GM23338 (cell line): ENCODE results near the gene RNF220. TPM values are rescaled to one million over a fixed set of nuclear protein-coding genes. Genes with fewer than 3 reads are reported as not detected.

Source experiments
- ATAC-seq: fragments of 200-7000 bp; cut with Tn5 transposase; 3 replicates; pipeline ENCODE4 v1.9.1; 2020
- DNase-seq: peaks from one replicate; pipeline ENCODE4 v3.0.0-alpha.2; 2015; ENCODE audit warnings: low spot score
- H2AFZ ChIP-seq: fragments of 200-600 bp; sonication (generic); 2 replicates; pipeline ENCODE4 v1.8.0; 2016; ENCODE audit warnings: antibody characterized with exemption, mild to moderate bottlenecking, moderate library complexity
- H3F3A ChIP-seq: fragments of 200-600 bp; sonication (generic); replicated peaks from 2 replicates; pipeline ENCODE4 v1.8.0; 2017; ENCODE audit warnings: antibody characterized with exemption, mixed run types, low read depth
- H3K27ac ChIP-seq: fragments of 200-600 bp; sonication (generic); 2 replicates; pipeline ENCODE4 v1.6.1; 2016; ENCODE audit warnings: low read depth
- H3K27me3 ChIP-seq: fragments of 200-600 bp; sonication (generic); 2 replicates; pipeline ENCODE4 v1.8.0; 2016; ENCODE audit warnings: mild to moderate bottlenecking, mixed run types, moderate library complexity; ENCODE audit not compliant: insufficient read depth
- H3K36me3 ChIP-seq: fragments of 200-600 bp; sonication (generic); 2 replicates; pipeline ENCODE4 v1.8.0; 2016; ENCODE audit warnings: mild to moderate bottlenecking; ENCODE audit not compliant: insufficient read depth
- H3K4me1 ChIP-seq: fragments of 200-600 bp; sonication (generic); 2 replicates; pipeline ENCODE4 v1.8.0; 2016; ENCODE audit warnings: mild to moderate bottlenecking, moderate library complexity; ENCODE audit not compliant: insufficient read depth
- H3K4me2 ChIP-seq: fragments of 200-600 bp; sonication (generic); 2 replicates; pipeline ENCODE4 v1.7.1; 2017; ENCODE audit warnings: mixed run types
- H3K4me3 ChIP-seq: fragments of 200-600 bp; sonication (generic); 2 replicates; pipeline ENCODE4 v1.6.1; 2016; ENCODE audit warnings: mixed run types
- H3K79me2 ChIP-seq: fragments of 200-600 bp; sonication (generic); replicated peaks from 2 replicates; pipeline ENCODE4 v1.8.0; 2017; ENCODE audit warnings: mild to moderate bottlenecking; ENCODE audit not compliant: insufficient read depth
- H3K9me2 ChIP-seq: fragments of 200-600 bp; sonication (generic); 2 replicates; pipeline ENCODE4 v1.8.0; 2017; ENCODE audit not compliant: insufficient read depth
- H4K20me1 ChIP-seq: fragments of 200-600 bp; sonication (generic); replicated peaks from 2 replicates; pipeline ENCODE4 v1.8.0; 2017; ENCODE audit warnings: mild to moderate bottlenecking; ENCODE audit not compliant: insufficient read depth
- H3K27ac Mint-ChIP-seq: 2 replicates; pipeline ENCODE4 v1.8.0; 2020; ENCODE audit warnings: inconsistent platforms, mild to moderate bottlenecking, moderate library complexity, mixed read lengths
- H3K27me3 Mint-ChIP-seq: 3 replicates; pipeline ENCODE4 v1.8.0; 2022; ENCODE audit warnings: low read depth, mild to moderate bottlenecking, moderate library complexity, mixed read lengths, inconsistent platforms; ENCODE audit not compliant: insufficient read depth, poor library complexity
- H3K36me3 Mint-ChIP-seq: 3 replicates; pipeline ENCODE4 v1.8.0; 2021; ENCODE audit warnings: low read depth, mild to moderate bottlenecking, inconsistent platforms, moderate library complexity, mixed read lengths
- H3K4me1 Mint-ChIP-seq: 3 replicates; pipeline ENCODE4 v1.8.0; 2020; ENCODE audit warnings: mild to moderate bottlenecking, inconsistent platforms, mixed read lengths
- H3K4me3 Mint-ChIP-seq: 3 replicates; pipeline ENCODE4 v1.8.0; 2021; ENCODE audit warnings: moderate library complexity, mild to moderate bottlenecking, inconsistent platforms, mixed read lengths
- H3K9me3 Mint-ChIP-seq: 3 replicates; pipeline ENCODE4 v1.8.0; 2020; ENCODE audit warnings: moderate library complexity, mild to moderate bottlenecking, inconsistent platforms, mixed read lengths
- CREB1 ChIP-seq: fragments of 250-450 bp; sonication (Bioruptor Pico); IDR thresholded peaks from 2 replicates; pipeline ENCODE4 v1.5.0; 2020; ENCODE audit warnings: low read depth, mild to moderate bottlenecking, moderate library complexity
- EZH2 ChIP-seq: fragments of 200-600 bp; sonication (generic); IDR thresholded peaks from one replicate; pipeline ENCODE4 v1.8.0; 2017; ENCODE audit warnings: antibody characterized with exemption, mild to moderate bottlenecking, low read depth; ENCODE audit not compliant: unreplicated experiment
- EZH2phosphoT487 ChIP-seq: fragments of 200-600 bp; sonication (generic); IDR thresholded peaks from one replicate; pipeline ENCODE4 v1.8.1; 2018; ENCODE audit warnings: antibody characterized with exemption; ENCODE audit not compliant: unreplicated experiment
- JUNB ChIP-seq: IDR thresholded peaks from one replicate; pipeline ENCODE4 v1.6.1; 2016; ENCODE audit warnings: antibody characterized with exemption; ENCODE audit not compliant: unreplicated experiment
- NANOG ChIP-seq: IDR thresholded peaks from 2 replicates; pipeline ENCODE4 v1.6.1; 2016; ENCODE audit warnings: antibody characterized with exemption, borderline replicate concordance
- POLR2AphosphoS5 ChIP-seq: IDR thresholded peaks from 2 replicates; pipeline ENCODE4 v1.6.1; 2016; ENCODE audit warnings: antibody characterized with exemption, low read depth
- STAT1 ChIP-seq: IDR thresholded peaks from one replicate; pipeline ENCODE4 v1.6.1; 2016; ENCODE audit warnings: antibody characterized with exemption; ENCODE audit not compliant: unreplicated experiment
- ZNF114 ChIP-seq: fragments of 250-450 bp; sonication (Bioruptor Pico); IDR thresholded peaks from 2 replicates; pipeline ENCODE4 v1.5.0; 2020; ENCODE audit warnings: mild to moderate bottlenecking, moderate library complexity
- ZNF331 ChIP-seq: fragments of 250-450 bp; sonication (Bioruptor Pico); IDR thresholded peaks from 2 replicates; pipeline ENCODE4 v1.5.0; 2020; ENCODE audit warnings: low read depth, mild to moderate bottlenecking, moderate library complexity
- ZNF462 ChIP-seq: fragments of 250-450 bp; sonication (Bioruptor Pico); IDR thresholded peaks from 2 replicates; pipeline ENCODE4 v1.5.0; 2020; ENCODE audit warnings: mild to moderate bottlenecking, moderate library complexity
- polyA plus RNA-seq: library from polyadenylated mRNA; unstranded; fragments of >200 nt; fragmentation: Nextera tagmentation; extraction: Ambion mirVana; gene quantifications from 2 replicates; pipeline ENCODE4 v1.2.1, GENCODE V29; 2016
- total RNA-seq: library from RNA; depleted of rRNA; stranded (reverse); fragments of >200 nt; shearing (Covaris generic); gene quantifications from 2 replicates; pipeline ENCODE4 v1.2.3, GENCODE V29; 2014
- TF ChIP-seq, protein P1 (sequence below): IDR thresholded peaks from one replicate; pipeline ENCODE4 v1.6.1; 2018; ENCODE audit warnings: antibody characterized with exemption; ENCODE audit not compliant: unreplicated experiment
- TF ChIP-seq, protein P2 (sequence below): IDR thresholded peaks from 2 replicates; pipeline ENCODE4 v1.6.1; 2016; ENCODE audit warnings: antibody characterized with exemption
- TF ChIP-seq, protein P3 (sequence below), 2 experiments: fragments of 200-600 bp in 1 of 2; sonication (generic) in 1 of 2; conservative IDR thresholded peaks; 2 replicates each; pipeline versions ENCODE4 v1.5.1 to v1.6.1; 2016 to 2017; ENCODE audit warnings: antibody characterized with exemption in 2 of 2, low read depth in 2 of 2, mild to moderate bottlenecking in 2 of 2, moderate library complexity in 1 of 2

Gene RNF220
- total and polyA plus RNA-seq, 2 experiments from 2014 or later, result 72.8 to 168 TPM

- no peak overlapping the region for H2AFZ ChIP-seq
- H3K36me3 ChIP-seq, result no peaks in the 10 kb centered on the region
- H3K79me2 ChIP-seq, result no peaks in the 10 kb centered on the region
- Mint-ChIP-seq H3K27me3 (peaks cover 8% of the 10 kb centered on the region), H3K36me3 (no peaks in the 10 kb centered on the region), H3K27ac (no peak overlapping the region), H3K9me3 (no peaks in the 10 kb centered on the region), H3K4me3 (no peak overlapping the region), H3K4me1 (peaks cover 17% of the 10 kb centered on the region)
- TF ChIP-seq ZNF462 (no peak), EZH2 (no peak), ZNF114 (CRISPR knock-in tag) (no peak), ZNF331 (CRISPR knock-in tag) (no peak), POLR2AphosphoS5 (no peak), NANOG (no peak), JUNB (no peak), EZH2phosphoT487 (no peak), STAT1 (no peak), CREB1 (CRISPR knock-in tag) (no peak)
- TF ChIP-seq, protein P1, sequence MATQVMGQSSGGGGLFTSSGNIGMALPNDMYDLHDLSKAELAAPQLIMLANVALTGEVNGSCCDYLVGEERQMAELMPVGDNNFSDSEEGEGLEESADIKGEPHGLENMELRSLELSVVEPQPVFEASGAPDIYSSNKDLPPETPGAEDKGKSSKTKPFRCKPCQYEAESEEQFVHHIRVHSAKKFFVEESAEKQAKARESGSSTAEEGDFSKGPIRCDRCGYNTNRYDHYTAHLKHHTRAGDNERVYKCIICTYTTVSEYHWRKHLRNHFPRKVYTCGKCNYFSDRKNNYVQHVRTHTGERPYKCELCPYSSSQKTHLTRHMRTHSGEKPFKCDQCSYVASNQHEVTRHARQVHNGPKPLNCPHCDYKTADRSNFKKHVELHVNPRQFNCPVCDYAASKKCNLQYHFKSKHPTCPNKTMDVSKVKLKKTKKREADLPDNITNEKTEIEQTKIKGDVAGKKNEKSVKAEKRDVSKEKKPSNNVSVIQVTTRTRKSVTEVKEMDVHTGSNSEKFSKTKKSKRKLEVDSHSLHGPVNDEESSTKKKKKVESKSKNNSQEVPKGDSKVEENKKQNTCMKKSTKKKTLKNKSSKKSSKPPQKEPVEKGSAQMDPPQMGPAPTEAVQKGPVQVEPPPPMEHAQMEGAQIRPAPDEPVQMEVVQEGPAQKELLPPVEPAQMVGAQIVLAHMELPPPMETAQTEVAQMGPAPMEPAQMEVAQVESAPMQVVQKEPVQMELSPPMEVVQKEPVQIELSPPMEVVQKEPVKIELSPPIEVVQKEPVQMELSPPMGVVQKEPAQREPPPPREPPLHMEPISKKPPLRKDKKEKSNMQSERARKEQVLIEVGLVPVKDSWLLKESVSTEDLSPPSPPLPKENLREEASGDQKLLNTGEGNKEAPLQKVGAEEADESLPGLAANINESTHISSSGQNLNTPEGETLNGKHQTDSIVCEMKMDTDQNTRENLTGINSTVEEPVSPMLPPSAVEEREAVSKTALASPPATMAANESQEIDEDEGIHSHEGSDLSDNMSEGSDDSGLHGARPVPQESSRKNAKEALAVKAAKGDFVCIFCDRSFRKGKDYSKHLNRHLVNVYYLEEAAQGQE, result no peak
- TF ChIP-seq, protein P2, sequence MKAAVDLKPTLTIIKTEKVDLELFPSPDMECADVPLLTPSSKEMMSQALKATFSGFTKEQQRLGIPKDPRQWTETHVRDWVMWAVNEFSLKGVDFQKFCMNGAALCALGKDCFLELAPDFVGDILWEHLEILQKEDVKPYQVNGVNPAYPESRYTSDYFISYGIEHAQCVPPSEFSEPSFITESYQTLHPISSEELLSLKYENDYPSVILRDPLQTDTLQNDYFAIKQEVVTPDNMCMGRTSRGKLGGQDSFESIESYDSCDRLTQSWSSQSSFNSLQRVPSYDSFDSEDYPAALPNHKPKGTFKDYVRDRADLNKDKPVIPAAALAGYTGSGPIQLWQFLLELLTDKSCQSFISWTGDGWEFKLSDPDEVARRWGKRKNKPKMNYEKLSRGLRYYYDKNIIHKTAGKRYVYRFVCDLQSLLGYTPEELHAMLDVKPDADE, result no peak
- TF ChIP-seq, protein P3, sequence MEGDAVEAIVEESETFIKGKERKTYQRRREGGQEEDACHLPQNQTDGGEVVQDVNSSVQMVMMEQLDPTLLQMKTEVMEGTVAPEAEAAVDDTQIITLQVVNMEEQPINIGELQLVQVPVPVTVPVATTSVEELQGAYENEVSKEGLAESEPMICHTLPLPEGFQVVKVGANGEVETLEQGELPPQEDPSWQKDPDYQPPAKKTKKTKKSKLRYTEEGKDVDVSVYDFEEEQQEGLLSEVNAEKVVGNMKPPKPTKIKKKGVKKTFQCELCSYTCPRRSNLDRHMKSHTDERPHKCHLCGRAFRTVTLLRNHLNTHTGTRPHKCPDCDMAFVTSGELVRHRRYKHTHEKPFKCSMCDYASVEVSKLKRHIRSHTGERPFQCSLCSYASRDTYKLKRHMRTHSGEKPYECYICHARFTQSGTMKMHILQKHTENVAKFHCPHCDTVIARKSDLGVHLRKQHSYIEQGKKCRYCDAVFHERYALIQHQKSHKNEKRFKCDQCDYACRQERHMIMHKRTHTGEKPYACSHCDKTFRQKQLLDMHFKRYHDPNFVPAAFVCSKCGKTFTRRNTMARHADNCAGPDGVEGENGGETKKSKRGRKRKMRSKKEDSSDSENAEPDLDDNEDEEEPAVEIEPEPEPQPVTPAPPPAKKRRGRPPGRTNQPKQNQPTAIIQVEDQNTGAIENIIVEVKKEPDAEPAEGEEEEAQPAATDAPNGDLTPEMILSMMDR (conservative IDR thresholded peaks at IDR 0.05; ENCODE audit: low read depth in 2 of 2), result no peak
- H3K4me1 ChIP-seq, result peaks cover 15% of the 10 kb centered on the region; the same call in 1 of the 2 replicates
- no peaks in the 10 kb centered on the region for H3K27me3 ChIP-seq
- H3K27ac ChIP-seq, result no peak overlapping the region
- DNase-seq, result no peak
- H3F3A ChIP-seq, result 0 out of 2 replicates have a peak, but pooled peaks cover 6% of the 10 kb centered on the region
- no peak overlapping the region for H3K4me2 ChIP-seq
- no peak for ATAC-seq
- no peak overlapping the region for H3K4me3 ChIP-seq
- H3K9me2 ChIP-seq, result no peaks in the 10 kb centered on the region
- no peaks in the 10 kb centered on the region for H4K20me1 ChIP-seq
Measured at GRCh38 chr1:44670751-44671640, 265.9 kb downstream of the RNF220 start.
